ENCODE data around the gene SLC44A3. TPM values are rescaled to one million over a fixed set of nuclear protein-coding genes. Genes with fewer than 3 reads are reported as not detected.

SLC44A3 gene
- polyA plus RNA-seq, 1 of the 3 experiments (the other 2 are of a cell fraction): 2.6 TPM

DNA sequence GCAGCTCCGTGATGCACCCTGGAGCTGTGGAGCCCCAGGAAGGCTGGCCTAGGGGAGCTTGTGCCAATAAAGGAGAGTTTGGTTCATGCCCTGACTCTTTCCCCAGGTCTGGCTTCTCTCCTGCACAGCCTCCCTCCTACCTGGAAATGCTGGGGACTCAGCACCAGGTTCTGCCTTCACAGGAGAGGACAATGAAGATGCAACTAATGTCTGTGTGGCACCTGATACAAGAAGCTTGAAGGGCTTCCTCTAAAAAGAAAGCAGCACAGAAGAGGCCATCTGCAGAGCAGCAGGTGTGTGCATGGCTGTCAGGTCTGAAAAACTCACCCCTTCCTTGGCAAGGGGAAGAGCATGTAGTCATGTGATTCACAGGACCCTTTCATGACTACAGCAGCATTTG is 43.7 kb upstream of the SLC44A3 start:
- H3K9me3 ChIP-seq: no peaks in the 10 kb centered on the region
- no peaks in the 10 kb centered on the region for H3K79me2 ChIP-seq (ENCODE audit: insufficient read depth)
- DNase-seq: no peak
- TF ChIP-seq SIN3A (IDR thresholded peaks at IDR 0.05; ENCODE audit: borderline replicate concordance, low read depth, low read length) (no peak), EP300 (IDR thresholded peaks at IDR 0.05; ENCODE audit: borderline replicate concordance in 1 of 2, low read depth in 1 of 2, low read length in 1 of 2) (no peak)
- H3F3A ChIP-seq (replicated peaks; ENCODE audit: insufficient read depth): no peaks in the 10 kb centered on the region
- H3K4me2 ChIP-seq: no peak overlapping the region
- no peaks in the 10 kb centered on the region for H3K36me3 ChIP-seq (replicated peaks in 1 of 2; ENCODE audit: control insufficient read depth in 1 of 2, insufficient read depth in 2 of 2, low read length in 1 of 2)
- no peaks in the 10 kb centered on the region for H3K27me3 ChIP-seq (ENCODE audit: insufficient read depth)
- no peaks in the 10 kb centered on the region for H4K20me1 ChIP-seq (ENCODE audit: insufficient read depth)
- POLR2A ChIA-PET: no interaction called here
- H3K27ac ChIP-seq (ENCODE audit: low read depth in 2 of 2, low read length in 1 of 2): no peak overlapping the region
- no peak overlapping the region for H2AFZ ChIP-seq (ENCODE audit: low read depth)
- H3K4me1 ChIP-seq (ENCODE audit: control insufficient read depth in 1 of 2, insufficient read depth in 2 of 2, low read depth in 1 of 2, low read length in 1 of 2): peaks cover 8 to 15% of the 10 kb centered on the region in 2 experiments; a peak in 1 of 4 replicates
- no peak overlapping the region for H3K9ac ChIP-seq
- CTCF ChIA-PET: interaction anchor here (1.1 to 1.6 kb wide), 2 partner anchors 29 to 295 kb away, joined by 3 to 4 read pairs; no protein-coding TSS in a partner anchor
- no CpG with 5 or more reads among the region's 1 CpG for WGBS (ENCODE audit: low lambda C conversion rate)
- no peak overlapping the region for H3K4me3 ChIP-seq (ENCODE audit: low read depth in 2 of 2, low read length in 1 of 2)
- H3K9me2 ChIP-seq: no peaks in the 10 kb centered on the region

- H2AFZ ChIP-seq (ENCODE audit: low read depth): no peak overlapping the region
- no peak overlapping the region for H3K4me2 ChIP-seq
- no peaks in the 10 kb centered on the region for H4K20me1 ChIP-seq (ENCODE audit: insufficient read depth)
- no peaks in the 10 kb centered on the region for H3K27me3 ChIP-seq (ENCODE audit: insufficient read depth)
- H3K4me3 ChIP-seq (ENCODE audit: low read depth in 2 of 2, low read length in 1 of 2): no peak overlapping the region
- H3K9ac ChIP-seq: no peak overlapping the region
- no peaks in the 10 kb centered on the region for H3K36me3 ChIP-seq (replicated peaks in 1 of 2; ENCODE audit: control insufficient read depth in 1 of 2, insufficient read depth in 2 of 2, low read length in 1 of 2)
- POLR2A ChIA-PET: no interaction called here
- DNase-seq: no peak
- CTCF ChIA-PET: interaction anchor here (1.1 kb wide), 1 partner anchor 62 kb away, joined by 4 read pairs; no protein-coding TSS in a partner anchor
- peaks cover 8 to 15% of the 10 kb centered on the region in 2 experiments; a peak in 1 of 4 replicates for H3K4me1 ChIP-seq (ENCODE audit: control insufficient read depth in 1 of 2, insufficient read depth in 2 of 2, low read depth in 1 of 2, low read length in 1 of 2)
- TF ChIP-seq SMC3 (IDR thresholded peaks at IDR 0.05; ENCODE audit: low read depth, low read length) (no peak), TEAD4 (IDR thresholded peaks at IDR 0.05; ENCODE audit: borderline replicate concordance, insufficient read depth) (no peak)
- no peaks in the 10 kb centered on the region for H3F3A ChIP-seq (replicated peaks; ENCODE audit: insufficient read depth)
- H3K9me2 ChIP-seq: no peaks in the 10 kb centered on the region
- H3K9me3 ChIP-seq: no peaks in the 10 kb centered on the region
- H3K79me2 ChIP-seq (ENCODE audit: insufficient read depth): no peaks in the 10 kb centered on the region
- no peak overlapping the region for H3K27ac ChIP-seq (ENCODE audit: low read depth in 2 of 2, low read length in 1 of 2)
Observed at GRCh38 chr1:94777281-94777680, 42.9 kb upstream of the SLC44A3 start.

- H3K36me3 ChIP-seq (replicated peaks in 1 of 2; ENCODE audit: control insufficient read depth in 1 of 2, insufficient read depth in 2 of 2, low read length in 1 of 2): no peaks in the 10 kb centered on the region
- no peaks in the 10 kb centered on the region for H3K9me3 ChIP-seq
- no peaks in the 10 kb centered on the region for H4K20me1 ChIP-seq (ENCODE audit: insufficient read depth)
- no peak overlapping the region for H3K4me3 ChIP-seq (ENCODE audit: low read depth in 2 of 2, low read length in 1 of 2)
- H3K79me2 ChIP-seq (ENCODE audit: insufficient read depth): no peaks in the 10 kb centered on the region
- POLR2A ChIA-PET: no interaction called here
- H3K27ac ChIP-seq (ENCODE audit: low read depth in 2 of 2, low read length in 1 of 2): no peak overlapping the region
- CTCF ChIA-PET: interaction anchor here (1.0 to 2.0 kb wide), 3 partner anchors 23 to 298 kb away, joined by 3 to 6 read pairs (median 3); no protein-coding TSS in a partner anchor
- H3F3A ChIP-seq (replicated peaks; ENCODE audit: insufficient read depth): no peaks in the 10 kb centered on the region
- DNase-seq: no peak
- H3K4me1 ChIP-seq (ENCODE audit: control insufficient read depth in 1 of 2, insufficient read depth in 2 of 2, low read depth in 1 of 2, low read length in 1 of 2): peaks cover 13 to 14% of the 10 kb centered on the region in 2 experiments; a peak in 1 of 4 replicates
- no peaks in the 10 kb centered on the region for H3K27me3 ChIP-seq (ENCODE audit: insufficient read depth)
- no peaks in the 10 kb centered on the region for H3K9me2 ChIP-seq
- no peak overlapping the region for H3K9ac ChIP-seq
- no peak overlapping the region for H2AFZ ChIP-seq (ENCODE audit: low read depth)
- H3K4me2 ChIP-seq: no peak overlapping the region
- TF ChIP-seq FOXM1 (IDR thresholded peaks at IDR 0.05; ENCODE audit: low read depth): no peak
- no peak for TF ChIP-seq NFIC (IDR thresholded peaks at IDR 0.05; ENCODE audit: borderline replicate concordance)
Observed at GRCh38 chr1:94778808-94779207, 41.3 kb upstream of the SLC44A3 start.

All from SK-N-SH (cell line).